Activated T-cell treated with anti-CD3 and anti-CD28 coated beads, Interleukin-2, amount 50 U/mL, for 48 hours (primary cell): Measurements from ENCODE around the gene IL17RD.

ENCODE experiments used
- DNase-seq, 2 experiments: peaks; one replicate each; pipeline ENCODE4 v3.0.0-alpha.2; 2020

IL17RD gene

DNA sequence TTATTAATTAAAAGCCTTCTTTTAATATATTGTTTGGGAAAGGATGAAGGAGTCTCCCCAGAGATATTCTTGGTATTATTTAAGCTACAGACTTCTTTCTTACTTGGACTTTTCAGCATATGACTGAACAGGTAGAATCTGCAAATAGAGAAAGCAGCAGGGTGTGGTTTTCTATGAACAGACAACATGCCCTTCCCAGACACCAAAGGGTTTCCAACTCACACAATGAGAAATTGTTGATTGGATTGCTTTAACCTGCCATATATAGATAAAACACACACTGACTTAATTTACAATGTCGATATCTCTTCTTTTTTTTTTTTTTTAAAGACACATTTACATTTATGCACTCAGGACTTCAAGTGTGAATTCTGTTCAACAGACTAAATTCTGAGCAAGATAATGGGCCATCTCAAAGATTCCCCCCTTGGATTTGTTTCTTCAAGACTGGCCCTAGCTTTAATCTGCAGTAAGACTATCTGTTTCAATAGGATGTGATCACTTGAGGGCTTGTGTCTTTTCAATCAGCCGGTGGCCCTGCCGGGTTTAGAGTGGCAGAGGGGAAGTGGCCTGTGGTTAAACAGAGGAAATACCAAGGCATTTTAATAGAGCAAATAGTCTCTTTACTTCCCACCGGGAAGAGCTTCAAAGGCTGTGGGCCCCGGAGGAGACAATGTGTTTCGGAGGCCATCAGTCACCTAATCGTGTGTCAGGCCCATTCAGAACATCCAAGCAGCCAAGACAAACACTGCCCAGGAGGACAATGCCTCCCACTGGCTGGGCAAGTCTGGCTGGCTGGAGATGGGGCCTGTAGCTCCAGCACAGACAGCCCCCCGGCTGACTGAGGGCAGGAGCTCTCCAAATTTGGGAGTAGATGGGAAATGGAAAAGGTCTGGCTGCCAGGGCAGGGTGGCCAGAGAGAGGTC is 6.1 kb downstream of the IL17RD start:
- no peak for DNase-seq

DNA sequence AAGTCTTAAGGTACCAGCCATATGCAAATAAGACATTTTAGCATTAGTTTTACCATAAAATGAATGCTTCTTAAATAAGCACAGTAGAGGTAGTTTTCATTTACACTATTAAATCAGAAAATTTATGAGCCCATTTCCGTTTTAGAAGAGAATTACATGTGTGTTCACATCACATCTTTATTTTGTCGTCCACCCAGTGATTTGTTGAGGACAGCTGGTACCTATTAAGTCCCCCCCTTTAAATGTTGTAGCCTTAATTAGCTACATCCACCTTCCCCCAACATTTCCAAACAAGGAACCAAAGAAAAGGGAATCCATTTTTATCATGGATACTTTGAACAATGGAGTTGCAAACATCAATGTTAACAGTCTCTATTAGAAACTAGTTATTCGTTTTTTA is 6.8 kb downstream of the IL17RD start:
- DNase-seq = no peak

GRCh38 chr3:57157545-57157944 is 7.6 kb downstream of the IL17RD start:
- no peak for DNase-seq

DNA sequence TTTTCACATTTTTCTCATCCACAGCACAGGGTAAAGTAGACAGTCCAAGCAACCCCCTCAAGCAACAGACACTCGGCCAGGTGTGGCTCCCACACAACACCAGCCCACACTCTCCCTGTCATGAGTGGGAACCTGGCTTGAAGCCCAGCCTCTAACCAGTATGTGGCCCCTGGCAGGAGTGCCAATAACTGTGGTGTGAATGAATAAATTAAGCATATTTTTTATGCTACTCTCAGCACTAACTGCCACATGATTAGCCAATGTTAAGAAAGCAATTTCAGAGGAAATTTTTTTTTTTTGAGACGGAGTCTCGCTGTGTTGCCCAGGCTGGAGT is 9.9 kb downstream of the IL17RD start:
- no peak for DNase-seq

DNA sequence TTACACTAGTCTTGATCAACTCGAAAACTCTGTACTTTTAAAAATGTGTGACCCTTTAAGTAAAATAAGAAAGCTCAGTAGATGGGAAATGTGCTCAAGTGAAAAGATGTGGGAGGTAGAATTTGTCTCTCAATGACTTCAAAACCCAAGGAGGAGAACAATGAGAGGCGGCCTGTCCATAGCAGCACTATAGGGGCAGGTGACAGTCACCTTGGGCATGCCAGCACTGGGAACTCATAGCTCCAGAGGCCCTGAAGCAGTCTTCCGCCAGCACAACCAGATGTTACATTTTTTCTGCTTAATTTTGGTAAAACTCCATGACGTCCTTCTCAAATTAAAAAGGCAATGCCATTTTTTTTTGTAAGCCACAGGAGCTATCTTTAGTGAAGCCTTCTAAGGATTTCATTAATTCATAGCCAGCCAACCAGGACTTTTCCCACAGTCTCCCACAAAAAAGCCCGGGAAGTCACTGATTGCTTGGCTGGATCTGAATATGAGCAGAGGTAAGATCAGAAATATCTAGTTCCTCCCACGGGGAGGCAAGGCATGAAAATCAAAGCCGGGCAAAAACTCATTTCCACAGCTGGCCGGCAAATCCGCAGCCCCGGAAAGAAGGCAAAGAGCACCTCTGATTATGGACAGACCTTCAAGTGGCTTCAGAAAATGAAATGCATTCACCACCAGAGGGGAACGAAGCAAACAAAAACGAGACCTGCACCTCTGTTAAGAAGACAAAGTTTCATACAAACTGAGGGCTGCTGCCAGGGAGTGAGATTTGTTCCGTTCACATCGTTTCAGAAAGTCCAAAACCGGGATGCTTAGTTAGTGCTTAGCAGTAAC is 10.5 kb downstream of the IL17RD start:
- DNase-seq = no peak

GRCh38 chr3:57152151-57153143 is 12.7 kb downstream of the IL17RD start:
- no peak for DNase-seq

GRCh38 chr3:57151749-57152148 is 13.4 kb downstream of the IL17RD start:
- DNase-seq = no peak

DNA sequence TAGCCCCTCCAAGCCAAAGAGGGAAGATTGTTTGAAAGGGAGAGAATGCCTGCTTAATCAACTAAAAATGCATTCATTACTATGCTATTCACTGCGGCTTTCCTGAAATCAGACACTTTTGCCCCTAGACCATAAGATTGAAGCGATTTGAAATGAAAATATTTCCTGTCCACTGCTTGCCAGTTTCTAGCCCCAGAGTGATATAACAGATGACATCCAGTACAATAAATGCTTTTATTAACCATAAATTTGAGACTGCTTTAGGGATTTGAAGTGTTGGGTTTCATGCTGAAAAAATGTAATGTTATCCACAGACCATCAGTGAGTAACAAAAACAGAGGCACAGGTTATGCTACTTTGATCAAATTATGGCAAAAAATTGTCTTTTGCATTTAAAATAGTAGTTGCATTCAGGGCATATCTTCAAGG is 14.1 kb downstream of the IL17RD start:
- no peak for DNase-seq

DNA sequence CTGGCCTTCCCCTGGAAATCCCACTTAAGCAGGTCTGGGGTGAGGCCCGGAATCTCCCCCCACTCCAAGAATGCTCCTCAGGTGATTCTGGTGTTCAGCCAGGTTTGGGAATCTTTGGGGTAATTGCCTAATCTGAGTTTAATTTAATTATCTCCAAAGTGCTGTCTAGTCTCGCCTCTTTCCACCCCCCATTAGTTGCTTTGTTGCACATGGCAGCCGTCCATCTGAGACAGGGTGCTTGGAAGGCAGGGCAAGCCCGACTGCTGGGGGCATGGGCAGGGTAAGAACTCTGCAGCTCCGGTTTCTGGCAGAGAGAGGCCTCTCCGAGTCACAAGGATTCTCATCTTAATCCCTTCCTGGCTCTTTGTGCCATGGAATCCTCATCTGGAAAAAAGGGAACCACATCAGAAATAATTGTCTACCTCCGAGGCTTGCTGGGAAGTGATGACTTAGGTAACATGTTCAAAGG is 15.0 kb downstream of the IL17RD start:
- no peak for DNase-seq

GRCh38 chr3:57147071-57147470 is 18.1 kb downstream of the IL17RD start:
- DNase-seq = no peak

DNA sequence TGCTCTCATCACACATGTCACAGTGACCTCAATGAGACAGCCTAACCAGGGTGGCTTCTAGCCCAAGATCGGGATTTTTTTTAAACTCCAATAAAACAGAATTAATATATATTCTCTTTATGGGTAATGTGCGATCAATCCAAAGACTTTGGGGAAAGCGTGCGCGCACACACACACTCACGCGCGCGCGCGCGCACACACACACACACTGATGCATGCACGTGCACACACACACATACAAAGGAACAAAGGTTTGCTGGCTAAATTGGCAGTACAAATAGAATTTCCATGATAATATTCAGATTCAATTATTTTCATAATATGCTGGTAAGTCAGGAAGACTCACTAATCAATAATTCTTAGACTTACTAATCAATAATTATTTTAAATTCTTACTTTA is 19.3 kb downstream of the IL17RD start:
- DNase-seq = no peak

GRCh38 chr3:57144952-57145351 is 20.2 kb downstream of the IL17RD start:
- DNase-seq = no peak

DNA sequence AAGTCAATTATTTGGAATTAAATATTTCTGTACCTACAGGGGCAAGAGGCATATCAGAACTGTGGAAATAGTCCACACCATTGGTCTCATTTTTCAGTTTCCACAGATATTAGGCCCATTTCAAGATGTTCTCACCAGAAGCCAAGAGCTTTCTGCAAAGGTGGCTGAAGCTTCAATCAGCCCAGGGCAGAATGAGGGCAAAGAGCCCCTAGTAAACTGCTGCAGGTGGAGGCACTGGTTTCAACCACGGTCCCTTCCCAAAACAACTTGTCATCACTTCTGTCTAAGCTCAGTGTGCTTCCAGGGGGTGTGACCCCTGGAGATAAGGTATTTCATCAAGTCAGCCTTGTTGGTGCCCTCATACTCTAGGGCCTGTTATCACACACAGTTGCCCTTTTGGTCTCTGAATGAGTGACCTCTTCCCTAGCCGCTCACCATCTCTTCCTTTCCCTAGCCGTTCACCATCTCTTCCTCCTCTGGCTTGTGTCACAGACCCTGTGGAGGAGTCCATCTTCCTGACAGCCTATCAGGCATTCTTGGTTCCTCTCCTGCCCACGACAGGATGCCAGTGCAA is 21.2 kb downstream of the IL17RD start:
- DNase-seq = no peak

- DNase-seq = no peak
These were observed 22.8 kb downstream of the IL17RD start for GRCh38 chr3:57142411-57142723.

- no peak for DNase-seq
These were observed 23.3 kb downstream of the IL17RD start for GRCh38 chr3:57141719-57142410.

DNA sequence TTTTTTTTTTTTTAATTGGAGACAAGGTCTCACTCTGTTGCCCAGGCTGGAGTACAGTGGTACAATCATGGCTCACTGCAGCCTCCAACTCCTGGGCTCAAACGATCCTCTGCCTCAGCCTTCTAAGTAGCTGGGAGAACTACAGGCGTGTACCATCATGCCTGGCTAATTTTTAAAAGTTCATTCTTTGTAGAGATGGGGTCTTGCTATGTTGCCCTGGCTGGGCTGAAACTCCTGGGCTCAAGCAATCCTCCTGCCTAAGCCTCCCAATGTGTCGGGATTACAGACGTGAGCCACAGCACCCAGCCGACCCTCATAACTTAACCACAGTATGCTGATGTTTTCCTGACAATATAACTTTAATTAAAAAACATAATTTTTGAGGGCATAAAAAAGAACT is 24.3 kb downstream of the IL17RD start:
- no peak for DNase-seq

DNA sequence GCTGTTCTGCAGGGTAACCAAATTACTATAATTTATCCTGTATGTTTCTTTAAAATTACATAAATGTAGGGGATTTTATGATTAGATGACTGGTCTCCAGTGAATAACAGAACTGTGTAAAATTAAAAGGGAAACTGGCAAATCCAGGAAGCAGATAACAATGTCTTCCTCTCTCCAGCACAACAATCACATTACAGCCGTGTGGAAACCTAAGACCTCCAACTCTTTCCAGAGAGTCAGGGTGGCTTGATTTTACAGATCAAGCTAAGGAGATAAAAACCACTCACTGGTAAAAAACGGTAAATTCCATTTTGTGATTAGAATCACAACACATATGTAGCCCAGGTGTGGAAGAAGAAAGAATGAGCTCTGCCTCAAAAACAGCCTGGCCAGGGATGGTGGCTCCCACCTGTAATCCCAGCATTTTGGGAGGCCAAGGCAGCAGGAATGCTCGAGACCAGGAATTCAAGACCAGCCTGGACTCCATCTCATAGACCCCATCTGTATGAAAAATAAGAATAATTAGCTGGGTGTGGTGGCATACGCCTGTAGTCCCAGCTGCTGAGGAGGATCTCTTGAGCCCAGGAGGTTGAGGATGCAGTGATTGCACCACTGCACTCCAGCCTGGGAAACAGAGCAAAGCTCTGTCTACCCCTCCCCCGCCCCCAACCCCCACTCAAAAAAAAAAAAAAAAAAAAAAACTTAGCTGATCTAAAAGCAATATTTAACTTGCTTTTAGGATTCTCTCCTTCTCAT is 29.0 kb downstream of the IL17RD start:
- DNase-seq = no peak

GRCh38 chr3:57133157-57133556 is 32.0 kb downstream of the IL17RD start:
- DNase-seq = no peak

DNA sequence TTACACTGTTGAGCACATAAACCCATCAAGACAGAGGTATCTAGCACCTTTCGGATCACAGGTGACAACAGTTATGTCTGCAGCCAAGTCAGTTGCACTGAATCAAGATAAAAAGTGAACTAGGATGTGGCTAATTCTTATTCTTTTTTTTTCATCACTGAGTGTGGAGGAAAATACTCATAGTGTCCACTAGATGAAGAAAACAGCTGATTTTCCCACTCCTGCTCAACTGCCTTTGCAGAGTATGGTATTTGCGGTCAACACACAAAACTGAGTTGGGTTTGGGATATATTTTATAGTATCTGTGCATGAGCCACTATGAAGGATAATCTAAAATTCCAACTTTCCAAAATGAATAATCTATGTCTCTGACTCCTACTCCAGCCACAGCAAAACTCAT is 32.5 kb downstream of the IL17RD start:
- no peak for DNase-seq

GRCh38 chr3:57131210-57131588 is 34.0 kb downstream of the IL17RD start:
- no peak for DNase-seq

DNA sequence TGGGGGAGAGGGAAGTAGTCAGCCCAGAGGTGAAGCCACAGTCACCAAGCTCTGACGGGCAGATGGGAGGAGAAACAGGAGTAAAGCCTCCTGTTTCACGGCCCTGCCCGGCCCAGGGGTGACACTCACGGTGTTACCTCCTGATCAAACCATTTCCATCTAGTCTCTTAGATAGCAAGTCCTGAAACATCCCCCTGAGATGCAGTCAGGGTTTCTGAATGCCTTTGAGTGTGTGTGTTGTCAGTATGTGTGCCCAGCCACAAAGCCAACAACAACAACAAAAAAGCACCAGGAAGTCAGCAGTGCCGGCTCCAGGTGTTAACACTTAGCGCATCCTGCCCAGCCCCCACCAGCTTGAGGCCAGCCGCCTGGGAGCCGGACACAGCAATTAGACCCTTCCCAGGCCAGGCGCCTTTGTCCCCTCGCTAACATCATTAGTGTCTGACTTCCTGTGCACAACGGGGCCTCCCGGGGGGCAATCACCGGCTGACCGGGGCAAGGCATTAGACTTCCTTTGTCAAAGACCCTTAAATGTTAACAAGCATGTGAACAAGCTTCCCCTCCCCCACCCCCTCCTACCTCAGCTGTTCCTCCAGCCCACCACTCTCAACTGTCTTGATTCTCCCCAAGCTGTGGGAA is 34.5 kb downstream of the IL17RD start:
- no peak for DNase-seq
